ENCODE measurements around the gene KIAA0753. TPM values are rescaled to one million over a fixed set of nuclear protein-coding genes. Genes with fewer than 3 reads are reported as not detected.

Gene KIAA0753
- total and polyA plus RNA-seq, 9 of the 15 experiments (the other 6 are each of a cell fraction or from before 2014, with no cell fraction given), result 2.0 to 9.0 (median 6.9) TPM

DNA sequence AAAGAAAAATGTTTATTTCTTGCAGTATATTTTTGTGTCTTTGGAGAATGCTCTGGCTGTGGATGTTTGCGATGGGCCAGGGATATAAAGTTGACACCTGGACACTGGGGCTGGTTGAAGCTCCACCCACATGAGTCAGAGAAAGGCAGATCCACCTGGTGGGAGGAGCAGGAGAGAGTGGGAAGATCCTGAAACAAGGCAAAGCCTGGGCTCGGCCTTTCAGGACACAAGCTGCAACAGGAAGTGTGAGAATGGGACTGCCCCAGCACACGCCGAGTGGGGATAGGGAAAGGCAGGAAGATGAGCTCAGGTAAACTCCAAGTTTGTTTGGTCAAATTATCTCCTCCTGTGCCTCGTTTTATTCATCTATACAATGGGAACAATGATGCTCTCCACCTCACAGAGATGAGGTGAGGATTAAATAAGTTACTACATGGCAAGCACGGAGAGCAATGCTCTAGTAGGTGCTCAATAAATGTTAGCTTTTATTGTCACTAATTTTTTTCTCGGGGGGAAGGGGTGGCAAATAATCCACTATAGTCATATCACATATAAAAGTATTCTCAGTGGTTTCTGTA is 62.7 kb downstream of the KIAA0753 start (continued):
- TF ChIP-seq KDM4B (IDR thresholded peaks at IDR 0.05; ENCODE audit: borderline replicate concordance in 2 of 2, low read depth in 1 of 2), result no peak
- TF ChIP-seq DACH1 (IDR thresholded peaks at IDR 0.05; ENCODE audit: partially characterized antibody), result no peak
- TF ChIP-seq ZNF133 (CRISPR knock-in tag; IDR thresholded peaks at IDR 0.05), result no peak
- TF ChIP-seq ILK (tag; IDR thresholded peaks at IDR 0.05; ENCODE audit: borderline replicate concordance, low read depth), result no peak

GRCh38 chr17:6576038-6576785 is 64.3 kb downstream of the KIAA0753 start:
- Histone ChIP-seq H3K36me3 (ENCODE audit: control insufficient read depth, insufficient read depth, low read length) (peaks cover 10% of the 10 kb centered on the region; the same call in 2 of the 3 replicates), H3K4me3 (no peak overlapping the region), H3K27me3 (ENCODE audit: control insufficient read depth in 2 of 2, insufficient read depth in 2 of 2, low read length in 2 of 2) (no peaks in the 10 kb centered on the region), H3K9me3 (replicated peaks; ENCODE audit: control insufficient read depth, insufficient read depth, low read depth, low read length) (no peaks in the 10 kb centered on the region), H3K27ac (ENCODE audit: extremely low read depth, low read depth, low read length) (peak overlapping the region; percentile 80), H3K9ac (ENCODE audit: insufficient read depth in 1 of 2, low read depth in 2 of 2, low read length in 2 of 2) (peak overlapping the region; percentile 26 to 56; a peak in 1 of 4 replicates), H3K79me2 (ENCODE audit: control insufficient read depth, insufficient read depth, low read length) (no peaks in the 10 kb centered on the region), H3K9me1 (ENCODE audit: control insufficient read depth, insufficient read depth, low read length) (peaks cover 3% of the 10 kb centered on the region), H3K4me2 (ENCODE audit: insufficient read depth, low read length) (no peak overlapping the region), H3K4me1 (replicated peaks in 1 of 2; ENCODE audit: control insufficient read depth in 2 of 2, insufficient read depth in 2 of 2, low read length in 2 of 2) (peaks cover 15 to 19% of the 10 kb centered on the region in 2 experiments), H4K20me1 (replicated peaks; ENCODE audit: control insufficient read depth, insufficient read depth, low read length) (no peaks in the 10 kb centered on the region), H2AFZ (ENCODE audit: low read depth, low read length) (no peak overlapping the region)
- ATAC-seq (no peak), DNase-seq (ENCODE audit: extremely low read depth in 1 of 4, low spot score in 3 of 4) (no peak), FAIRE-seq (no peak)
- BruUV-seq (replicated peaks), result no TSS peak
- ChIA-PET CTCF (ENCODE audit: low intra/inter-chr PET ratio) (no interaction called here), POLR2A (no interaction called here)
- intact Hi-C loops (cut with micrococcal nuclease) (no loop called here), in situ Hi-C loops (cut with MboI) (no loop called here)
- 39% methylated on average over 3 of the region's 7 CpGs for WGBS (ENCODE audit: insufficient coverage, low coverage, missing lambda C conversion rate)
- TF ChIP-seq PURB (CRISPR knock-in tag; IDR thresholded peaks at IDR 0.05; ENCODE audit: low read depth), result no peak
- no peak for TF ChIP-seq KHSRP (IDR thresholded peaks at IDR 0.05)
- TF ChIP-seq TCFL5 (CRISPR knock-in tag; conservative IDR thresholded peaks at IDR 0.05), result no peak
- TF ChIP-seq, protein P1, sequence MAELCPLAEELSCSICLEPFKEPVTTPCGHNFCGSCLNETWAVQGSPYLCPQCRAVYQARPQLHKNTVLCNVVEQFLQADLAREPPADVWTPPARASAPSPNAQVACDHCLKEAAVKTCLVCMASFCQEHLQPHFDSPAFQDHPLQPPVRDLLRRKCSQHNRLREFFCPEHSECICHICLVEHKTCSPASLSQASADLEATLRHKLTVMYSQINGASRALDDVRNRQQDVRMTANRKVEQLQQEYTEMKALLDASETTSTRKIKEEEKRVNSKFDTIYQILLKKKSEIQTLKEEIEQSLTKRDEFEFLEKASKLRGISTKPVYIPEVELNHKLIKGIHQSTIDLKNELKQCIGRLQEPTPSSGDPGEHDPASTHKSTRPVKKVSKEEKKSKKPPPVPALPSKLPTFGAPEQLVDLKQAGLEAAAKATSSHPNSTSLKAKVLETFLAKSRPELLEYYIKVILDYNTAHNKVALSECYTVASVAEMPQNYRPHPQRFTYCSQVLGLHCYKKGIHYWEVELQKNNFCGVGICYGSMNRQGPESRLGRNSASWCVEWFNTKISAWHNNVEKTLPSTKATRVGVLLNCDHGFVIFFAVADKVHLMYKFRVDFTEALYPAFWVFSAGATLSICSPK (IDR thresholded peaks at IDR 0.05; ENCODE audit: borderline replicate concordance), result no peak
- TF ChIP-seq, protein P2, sequence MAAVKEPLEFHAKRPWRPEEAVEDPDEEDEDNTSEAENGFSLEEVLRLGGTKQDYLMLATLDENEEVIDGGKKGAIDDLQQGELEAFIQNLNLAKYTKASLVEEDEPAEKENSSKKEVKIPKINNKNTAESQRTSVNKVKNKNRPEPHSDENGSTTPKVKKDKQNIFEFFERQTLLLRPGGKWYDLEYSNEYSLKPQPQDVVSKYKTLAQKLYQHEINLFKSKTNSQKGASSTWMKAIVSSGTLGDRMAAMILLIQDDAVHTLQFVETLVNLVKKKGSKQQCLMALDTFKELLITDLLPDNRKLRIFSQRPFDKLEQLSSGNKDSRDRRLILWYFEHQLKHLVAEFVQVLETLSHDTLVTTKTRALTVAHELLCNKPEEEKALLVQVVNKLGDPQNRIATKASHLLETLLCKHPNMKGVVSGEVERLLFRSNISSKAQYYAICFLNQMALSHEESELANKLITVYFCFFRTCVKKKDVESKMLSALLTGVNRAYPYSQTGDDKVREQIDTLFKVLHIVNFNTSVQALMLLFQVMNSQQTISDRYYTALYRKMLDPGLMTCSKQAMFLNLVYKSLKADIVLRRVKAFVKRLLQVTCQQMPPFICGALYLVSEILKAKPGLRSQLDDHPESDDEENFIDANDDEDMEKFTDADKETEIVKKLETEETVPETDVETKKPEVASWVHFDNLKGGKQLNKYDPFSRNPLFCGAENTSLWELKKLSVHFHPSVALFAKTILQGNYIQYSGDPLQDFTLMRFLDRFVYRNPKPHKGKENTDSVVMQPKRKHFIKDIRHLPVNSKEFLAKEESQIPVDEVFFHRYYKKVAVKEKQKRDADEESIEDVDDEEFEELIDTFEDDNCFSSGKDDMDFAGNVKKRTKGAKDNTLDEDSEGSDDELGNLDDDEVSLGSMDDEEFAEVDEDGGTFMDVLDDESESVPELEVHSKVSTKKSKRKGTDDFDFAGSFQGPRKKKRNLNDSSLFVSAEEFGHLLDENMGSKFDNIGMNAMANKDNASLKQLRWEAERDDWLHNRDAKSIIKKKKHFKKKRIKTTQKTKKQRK (IDR thresholded peaks at IDR 0.05; ENCODE audit: borderline replicate concordance, low read depth, low read length), result no peak
- no peak for TF ChIP-seq ELF2 (CRISPR knock-in tag; IDR thresholded peaks at IDR 0.05)
- TF ChIP-seq EGR1 (conservative IDR thresholded peaks at IDR 0.05), result no peak

All from K562 (cell line).